Sigmoid colon (tissue), 7 donors: ENCODE data around the gene DDI2. TPM values are rescaled to one million over a fixed set of nuclear protein-coding genes. Genes with fewer than 3 reads are reported as not detected.

Source experiments
- DNase-seq: peaks from one replicate; pipeline ENCODE4 v3.0.0-alpha.2; 2019
- H3K27ac ChIP-seq, 4 donors: fragments of 200-600 bp; sonication (generic); one replicate each; pipeline ENCODE4 v1.5.1; 2016 to 2019; ENCODE audit warnings: mild to moderate bottlenecking in 1 of 4
- H3K27me3 ChIP-seq, 3 donors: fragments of 200-600 bp; sonication (generic); one replicate each; pipeline ENCODE4 v1.5.1; 2019; ENCODE audit warnings: mild to moderate bottlenecking in 1 of 3
- H3K36me3 ChIP-seq, 4 donors: fragments of 200-600 bp; sonication (generic); one replicate each; pipeline ENCODE4 v1.5.1; 2016 to 2019
- H3K4me1 ChIP-seq, 4 donors: fragments of 200-600 bp; sonication (generic); one replicate each; pipeline ENCODE4 v1.5.1; 2017 to 2019
- H3K4me3 ChIP-seq, 4 donors: fragments of 200-600 bp; sonication (generic); one replicate each; pipeline ENCODE4 v1.5.1; 2017 to 2019; ENCODE audit warnings: mild to moderate bottlenecking in 2 of 4, moderate library complexity in 1 of 4
- H3K9me3 ChIP-seq, 4 donors: fragments of 200-600 bp in 3 of 4; sonication (generic) in 3 of 4; one replicate each; pipeline versions ENCODE4 v1.5.1 to v1.6.1; 2013 to 2019
- EP300 ChIP-seq, 4 donors: sonication (generic); formaldehyde crosslinking; IDR thresholded peaks; one replicate each; pipeline ENCODE4 v1.6.1; 2017; ENCODE audit warnings: antibody characterized with exemption in 4 of 4
- POLR2A ChIP-seq, 2 donors: fragments of 450-650 bp; IDR thresholded peaks; one replicate each; pipeline ENCODE4 v1.6.1; 2016; ENCODE audit warnings: antibody characterized with exemption in 2 of 2, mild to moderate bottlenecking in 2 of 2, moderate library complexity in 2 of 2
- POLR2AphosphoS5 ChIP-seq, 4 donors: sonication (generic); formaldehyde crosslinking; IDR thresholded peaks; one replicate each; pipeline ENCODE4 v1.6.1; 2017; ENCODE audit warnings: antibody characterized with exemption in 4 of 4
- WGBS, 2 donors: extraction: QIAGEN DNeasy Blood & Tissue Kit; methylation state at CpG; one replicate each; pipeline ENCODE4 v1.1.7; 2013; 5-methylcytosine and 5-hydroxymethylcytosine counted together
- intact Hi-C: fragments of 100-400 bp; cut with DNase I; formaldehyde crosslinking; loops from one replicate; pipeline ENCODE4 v1.15.1; 2023
- polyA plus RNA-seq, 3 donors: library from polyadenylated mRNA; stranded (reverse); fragments of 200-250 nt; gene quantifications; one replicate each; pipeline ENCODE4 v1.2.3, GENCODE V29; 2013
- total RNA-seq, 4 donors: library from RNA; depleted of rRNA; stranded (reverse); fragments of >200 nt; gene quantifications; one replicate each; pipeline ENCODE4 v1.1.0, GENCODE V29; 2016
- TF ChIP-seq, protein P1 (sequence below), 4 experiments: fragments of 450-650 bp in 3 of 4; fragments of 200-600 bp in 1 of 4; IDR thresholded peaks; one replicate each; pipeline ENCODE4 v1.5.1; 2016 to 2019; ENCODE audit warnings: antibody characterized with exemption in 4 of 4, mild to moderate bottlenecking in 3 of 4, moderate library complexity in 2 of 4
- donor health status: healthy with polysubstance abuse.
- donor health status: Bipolar disorder and iron deficiency.
- donor health status: healthy.

Gene DDI2
- total and polyA plus RNA-seq, 7 donors, result 3.0 to 27.3 (median 13.4) TPM

DNA sequence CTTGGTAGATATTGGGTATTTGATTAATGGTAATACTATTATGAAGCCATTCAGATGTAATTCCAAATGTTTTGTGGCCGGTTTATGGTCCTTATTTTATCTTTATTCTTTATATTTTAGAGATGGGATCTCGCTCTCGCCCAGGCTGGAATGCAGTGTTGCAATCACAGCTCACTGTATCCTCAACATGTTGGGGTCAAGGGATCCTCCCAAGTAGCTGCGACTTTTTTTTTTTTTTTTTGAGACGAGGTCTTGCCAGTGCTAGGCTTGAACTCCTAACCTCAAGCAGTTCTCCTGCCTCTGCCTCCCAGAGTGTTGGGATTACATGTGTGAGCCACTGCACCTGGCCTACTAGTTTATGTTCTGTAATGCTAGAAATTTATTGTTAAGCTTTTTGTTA, 4.7 kb downstream of the DDI2 start:
- TF ChIP-seq EP300 (IDR thresholded peaks at IDR 0.05) (no peak), POLR2AphosphoS5 (IDR thresholded peaks at IDR 0.05) (no peak), POLR2A (IDR thresholded peaks at IDR 0.05) (no peak)
- TF ChIP-seq, protein P1, sequence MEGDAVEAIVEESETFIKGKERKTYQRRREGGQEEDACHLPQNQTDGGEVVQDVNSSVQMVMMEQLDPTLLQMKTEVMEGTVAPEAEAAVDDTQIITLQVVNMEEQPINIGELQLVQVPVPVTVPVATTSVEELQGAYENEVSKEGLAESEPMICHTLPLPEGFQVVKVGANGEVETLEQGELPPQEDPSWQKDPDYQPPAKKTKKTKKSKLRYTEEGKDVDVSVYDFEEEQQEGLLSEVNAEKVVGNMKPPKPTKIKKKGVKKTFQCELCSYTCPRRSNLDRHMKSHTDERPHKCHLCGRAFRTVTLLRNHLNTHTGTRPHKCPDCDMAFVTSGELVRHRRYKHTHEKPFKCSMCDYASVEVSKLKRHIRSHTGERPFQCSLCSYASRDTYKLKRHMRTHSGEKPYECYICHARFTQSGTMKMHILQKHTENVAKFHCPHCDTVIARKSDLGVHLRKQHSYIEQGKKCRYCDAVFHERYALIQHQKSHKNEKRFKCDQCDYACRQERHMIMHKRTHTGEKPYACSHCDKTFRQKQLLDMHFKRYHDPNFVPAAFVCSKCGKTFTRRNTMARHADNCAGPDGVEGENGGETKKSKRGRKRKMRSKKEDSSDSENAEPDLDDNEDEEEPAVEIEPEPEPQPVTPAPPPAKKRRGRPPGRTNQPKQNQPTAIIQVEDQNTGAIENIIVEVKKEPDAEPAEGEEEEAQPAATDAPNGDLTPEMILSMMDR (IDR thresholded peaks at IDR 0.05), result no peak
- H3K9me3 ChIP-seq, result no peaks in the 10 kb centered on the region
- peaks cover 0 to 9% (median 0%) of the 10 kb centered on the region in 4 donors for H3K36me3 ChIP-seq
- DNase-seq, result no peak
- WGBS, 2 donors, result 82 to 83% methylated on average over 5 of the region's 5 CpGs
- H3K27ac ChIP-seq, result no peak overlapping the region
- H3K4me1 ChIP-seq, result peaks cover 0 to 60% (median 40%) of the 10 kb centered on the region in 4 donors
- intact Hi-C loops, result no loop called here
- H3K27me3 ChIP-seq, result no peaks in the 10 kb centered on the region
- no peak overlapping the region for H3K4me3 ChIP-seq

DNA sequence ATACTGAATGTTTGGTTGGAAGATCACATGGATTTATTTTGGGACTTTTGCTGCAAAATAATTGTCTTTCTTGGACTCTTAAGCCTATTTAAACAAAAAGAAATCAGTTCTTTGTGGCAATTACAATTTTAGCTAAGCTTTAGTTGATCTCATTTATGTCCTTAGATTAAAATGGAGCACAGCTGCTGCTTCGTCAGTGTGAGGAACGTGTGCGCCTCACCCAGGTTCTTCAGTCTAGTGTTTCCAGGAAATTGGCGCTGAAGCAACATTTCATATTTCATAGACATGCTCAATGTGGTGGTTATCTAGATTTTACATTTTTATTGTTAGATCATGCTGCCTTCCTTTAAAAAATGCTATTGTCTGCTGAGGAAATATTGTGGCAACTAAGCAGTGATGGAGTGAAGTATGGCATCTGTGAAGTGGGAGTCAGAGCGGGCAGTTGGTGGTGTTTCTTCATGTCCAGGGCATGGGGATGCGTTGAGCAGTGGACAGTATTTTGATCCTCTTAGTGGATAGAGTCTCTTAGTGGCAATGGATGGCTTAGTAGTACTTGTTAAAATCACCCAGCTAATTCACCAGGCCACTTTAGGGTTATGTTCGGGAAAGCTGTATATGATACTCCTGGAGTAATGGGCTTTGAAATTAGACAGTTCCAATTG, 5.6 kb downstream of the DDI2 start:
- no peak overlapping the region for H3K4me3 ChIP-seq
- intact Hi-C loops, result no loop called here
- no peak for DNase-seq
- no peaks in the 10 kb centered on the region for H3K27me3 ChIP-seq
- peaks cover 0 to 60% (median 40%) of the 10 kb centered on the region in 4 donors for H3K4me1 ChIP-seq
- TF ChIP-seq, protein P1 (IDR thresholded peaks at IDR 0.05), result no peak
- TF ChIP-seq POLR2A (IDR thresholded peaks at IDR 0.05) (no peak), POLR2AphosphoS5 (IDR thresholded peaks at IDR 0.05) (no peak), EP300 (IDR thresholded peaks at IDR 0.05) (no peak)
- no peak overlapping the region for H3K27ac ChIP-seq
- 72 to 73% methylated on average over 7 of the region's 7 CpGs for WGBS, 2 donors
- peaks cover 0 to 17% (median 0%) of the 10 kb centered on the region in 4 donors for H3K36me3 ChIP-seq
- H3K9me3 ChIP-seq, result no peaks in the 10 kb centered on the region

DNA sequence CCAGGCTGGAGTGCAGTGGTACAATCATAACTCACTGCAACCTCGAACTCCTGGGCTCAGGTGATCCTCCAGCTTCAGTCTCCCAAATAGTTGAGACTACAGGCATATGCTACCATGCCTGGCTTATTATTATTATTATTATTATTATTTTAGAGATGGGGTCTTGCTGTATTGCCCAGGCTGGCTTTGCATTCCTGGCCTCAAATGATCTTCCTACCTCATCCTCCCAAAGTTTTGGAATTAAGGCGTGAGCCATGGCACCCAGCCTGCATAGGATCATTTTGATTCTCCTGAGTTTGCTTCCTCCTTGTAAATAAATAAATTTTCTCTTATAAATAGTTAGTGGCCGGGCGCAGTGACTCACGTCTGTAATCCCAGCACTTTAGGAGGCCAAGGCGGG, 6.2 kb downstream of the DDI2 start:
- Histone ChIP-seq H3K4me3 (no peak overlapping the region), H3K4me1 (peaks cover 0 to 56% (median 38%) of the 10 kb centered on the region in 4 donors), H3K27ac (no peak overlapping the region), H3K9me3 (no peaks in the 10 kb centered on the region), H3K36me3 (peaks cover 0 to 23% (median 0%) of the 10 kb centered on the region in 4 donors), H3K27me3 (no peaks in the 10 kb centered on the region)
- TF ChIP-seq EP300 (IDR thresholded peaks at IDR 0.05) (no peak), POLR2A (IDR thresholded peaks at IDR 0.05) (no peak), POLR2AphosphoS5 (IDR thresholded peaks at IDR 0.05) (no peak)
- TF ChIP-seq, protein P1 (IDR thresholded peaks at IDR 0.05), result no peak
- WGBS, 2 donors, result 84 to 91% methylated on average over 6 of the region's 6 CpGs
- intact Hi-C loops, result no loop called here
- DNase-seq, result no peak

DNA sequence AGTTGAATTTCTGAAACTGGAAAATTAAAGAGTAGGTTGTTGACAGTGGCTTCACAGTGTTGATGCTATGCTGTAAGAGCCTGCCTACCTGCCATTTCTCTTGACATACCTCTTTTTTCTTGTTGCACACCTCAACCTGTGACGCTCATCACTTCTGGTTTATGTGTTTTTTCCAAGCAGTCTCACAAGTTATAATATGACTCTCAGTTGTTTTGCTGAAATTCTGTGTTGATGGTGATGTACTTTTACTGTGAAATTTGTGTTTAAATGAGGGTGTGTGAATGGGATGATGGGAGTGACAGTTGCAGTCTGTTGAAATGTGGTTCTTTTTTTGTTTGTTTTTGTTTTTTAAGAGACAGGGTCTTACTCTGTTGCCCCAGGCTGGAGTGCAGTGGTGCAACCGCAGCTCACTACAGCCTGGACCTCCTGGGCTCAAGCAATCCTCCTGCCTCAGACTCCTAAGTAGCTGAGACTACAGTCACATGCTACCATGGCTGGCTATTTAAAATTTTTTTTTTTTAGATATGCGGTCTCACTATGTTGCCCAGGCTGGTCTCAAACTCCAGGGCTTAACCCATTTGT, 7.0 kb downstream of the DDI2 start:
- Histone ChIP-seq H3K27ac (no peak overlapping the region), H3K27me3 (no peaks in the 10 kb centered on the region), H3K9me3 (no peaks in the 10 kb centered on the region), H3K4me1 (peaks cover 0 to 48% (median 30%) of the 10 kb centered on the region in 4 donors), H3K4me3 (no peak overlapping the region), H3K36me3 (peaks cover 0 to 27% (median 0%) of the 10 kb centered on the region in 4 donors)
- DNase-seq, result no peak
- WGBS, 2 donors, result 90 to 93% methylated on average over 3 of the region's 3 CpGs
- intact Hi-C loops, result no loop called here
- no peak for TF ChIP-seq EP300 (IDR thresholded peaks at IDR 0.05)
- no peak for TF ChIP-seq POLR2AphosphoS5 (IDR thresholded peaks at IDR 0.05)
- no peak for TF ChIP-seq POLR2A (IDR thresholded peaks at IDR 0.05)
- TF ChIP-seq, protein P1 (IDR thresholded peaks at IDR 0.05), result no peak
